ENCODE measurements around the gene MORC1.

MORC1 gene

DNA sequence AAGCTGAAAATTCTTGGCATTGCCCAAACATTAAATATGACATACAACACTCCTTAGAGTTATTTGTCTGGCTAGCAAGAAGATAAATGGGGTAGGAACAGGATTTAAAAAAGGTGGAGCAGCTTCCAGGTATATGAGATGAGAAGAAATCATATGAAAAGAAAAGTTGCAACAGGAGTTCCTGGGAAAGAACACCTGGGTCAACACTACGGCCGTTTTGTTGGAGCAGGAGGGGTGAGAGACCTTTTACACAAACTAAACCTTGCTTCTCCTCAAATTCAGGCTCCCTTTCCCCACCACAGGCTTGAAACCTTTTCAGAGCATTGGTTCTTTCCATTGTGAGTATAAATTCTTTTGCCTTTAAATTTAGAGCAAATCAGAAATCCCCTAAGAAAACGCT is 145.5 kb downstream of the MORC1 start:
- no peak overlapping the region for H3K27ac ChIP-seq (ENCODE audit: low read depth, low read length)
- H3K14ac ChIP-seq (ENCODE audit: low read length): no peak overlapping the region
- no peak overlapping the region for H2BK12ac ChIP-seq (ENCODE audit: low read length)
- H3K9ac ChIP-seq (ENCODE audit: low read length): no peak overlapping the region
- H2BK120ac ChIP-seq (ENCODE audit: insufficient read depth, low read length, poor library complexity): no peak overlapping the region
- H4K8ac ChIP-seq (ENCODE audit: low read depth, low read length): no peak overlapping the region
- H3K79me2 ChIP-seq (ENCODE audit: control insufficient read depth, insufficient read depth, low read length, poor library complexity): no peaks in the 10 kb centered on the region
- H3K4ac ChIP-seq (ENCODE audit: low read depth, low read length): no peak overlapping the region
- no peak for DNase-seq
- H3K36me3 ChIP-seq (ENCODE audit: control insufficient read depth in 1 of 2, insufficient read depth in 2 of 2, low read length in 2 of 2): no peaks in the 10 kb centered on the region
- no peak overlapping the region for H3K4me3 ChIP-seq (ENCODE audit: low read depth, low read length)
- no peaks in the 10 kb centered on the region for H3K9me3 ChIP-seq (ENCODE audit: insufficient read depth, low read depth, low read length)
- H4K12ac ChIP-seq (ENCODE audit: low read depth, low read length): no peak overlapping the region
- WGBS (ENCODE audit: extremely low coverage, insufficient coverage, insufficient read length): no CpG with 5 or more reads among the region's 3 CpGs
- no peak overlapping the region for H3K4me2 ChIP-seq (ENCODE audit: low read length)
- H3K79me1 ChIP-seq (ENCODE audit: low read length): no peaks in the 10 kb centered on the region
- no peaks in the 10 kb centered on the region for H3K27me3 ChIP-seq (ENCODE audit: insufficient read depth, low read length)
- H2BK5ac ChIP-seq (ENCODE audit: low read depth, low read length, poor library complexity): no peak overlapping the region
- no peak overlapping the region for H2AFZ ChIP-seq (ENCODE audit: insufficient read depth, low read length, poor library complexity)
- H2AK5ac ChIP-seq (ENCODE audit: low read length): no peak overlapping the region
- H3K18ac ChIP-seq (ENCODE audit: low read length): no peak overlapping the region
- H3K23ac ChIP-seq (ENCODE audit: low read length): no peak overlapping the region
- H3K4me1 ChIP-seq (ENCODE audit: control insufficient read depth in 1 of 2, insufficient read depth in 2 of 2, low read length in 2 of 2): no peaks in the 10 kb centered on the region
- no peak overlapping the region for H4K91ac ChIP-seq (ENCODE audit: low read depth, low read length)

DNA sequence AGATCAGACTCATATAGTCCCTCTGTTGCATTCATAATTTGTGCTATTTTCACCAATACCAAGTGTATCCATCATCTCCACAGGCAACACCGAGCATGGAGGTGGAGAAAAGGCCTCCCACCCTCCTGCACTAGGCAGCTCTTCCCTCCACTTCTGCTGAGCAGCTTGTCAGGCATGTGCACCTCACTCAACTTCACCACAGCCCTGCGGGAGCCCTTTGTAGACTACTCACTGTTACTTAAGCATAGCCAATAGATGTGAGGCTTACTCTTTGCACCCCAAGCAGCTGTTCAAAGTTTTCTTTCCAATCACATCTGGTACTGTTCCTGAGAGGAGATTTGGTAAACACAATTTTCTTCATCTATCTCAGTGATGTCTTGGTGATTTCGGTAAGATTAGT is 147.4 kb downstream of the MORC1 start:
- Histone ChIP-seq H2BK5ac (ENCODE audit: low read depth, low read length, poor library complexity) (no peak overlapping the region), H2BK12ac (ENCODE audit: low read length) (no peak overlapping the region), H4K91ac (ENCODE audit: low read depth, low read length) (no peak overlapping the region), H3K4me1 (ENCODE audit: control insufficient read depth in 1 of 2, insufficient read depth in 2 of 2, low read length in 2 of 2) (no peaks in the 10 kb centered on the region), H3K27me3 (ENCODE audit: insufficient read depth, low read length) (no peaks in the 10 kb centered on the region), H3K4me3 (ENCODE audit: low read depth, low read length) (no peak overlapping the region), H4K8ac (ENCODE audit: low read depth, low read length) (no peak overlapping the region), H3K4me2 (ENCODE audit: low read length) (no peak overlapping the region), H3K9ac (ENCODE audit: low read length) (no peak overlapping the region), H3K79me1 (ENCODE audit: low read length) (no peaks in the 10 kb centered on the region), H2AK5ac (ENCODE audit: low read length) (no peak overlapping the region), H2BK120ac (ENCODE audit: insufficient read depth, low read length, poor library complexity) (no peak overlapping the region), H3K4ac (ENCODE audit: low read depth, low read length) (no peak overlapping the region), H3K27ac (ENCODE audit: low read depth, low read length) (no peak overlapping the region), H3K9me3 (ENCODE audit: insufficient read depth, low read depth, low read length) (no peaks in the 10 kb centered on the region), H3K18ac (ENCODE audit: low read length) (no peak overlapping the region), H3K36me3 (ENCODE audit: control insufficient read depth in 1 of 2, insufficient read depth in 2 of 2, low read length in 2 of 2) (no peaks in the 10 kb centered on the region), H2AFZ (ENCODE audit: insufficient read depth, low read length, poor library complexity) (no peak overlapping the region), H3K23ac (ENCODE audit: low read length) (no peak overlapping the region), H3K14ac (ENCODE audit: low read length) (no peak overlapping the region), H4K12ac (ENCODE audit: low read depth, low read length) (no peak overlapping the region), H3K79me2 (ENCODE audit: control insufficient read depth, insufficient read depth, low read length, poor library complexity) (no peaks in the 10 kb centered on the region)
- no peak for DNase-seq
- no CpG with 5 or more reads among the region's 3 CpGs for WGBS (ENCODE audit: extremely low coverage, insufficient coverage, insufficient read length)

DNA sequence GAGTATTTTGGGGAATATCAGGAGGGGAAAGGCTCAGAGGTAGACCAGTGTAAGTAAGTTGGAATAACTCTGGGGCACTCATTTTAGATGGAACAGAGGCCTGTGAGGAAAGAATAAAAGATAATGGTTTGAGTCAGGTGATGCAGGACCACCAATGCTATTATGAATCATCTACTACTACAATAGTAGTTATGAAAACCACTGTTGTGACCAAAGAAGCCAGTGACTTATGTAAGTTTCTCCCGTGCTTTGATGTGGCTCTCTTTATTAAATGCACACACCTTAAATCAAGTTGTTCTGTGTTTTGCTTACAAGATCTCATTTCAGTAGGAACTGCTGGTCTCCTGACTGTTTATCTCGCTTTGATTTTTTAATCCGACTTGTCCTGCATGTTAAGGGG is 151.2 kb downstream of the MORC1 start:
- Histone ChIP-seq H3K18ac (ENCODE audit: low read length) (no peak overlapping the region), H2BK5ac (ENCODE audit: low read depth, low read length, poor library complexity) (no peak overlapping the region), H2BK120ac (ENCODE audit: insufficient read depth, low read length, poor library complexity) (no peak overlapping the region), H3K27me3 (ENCODE audit: insufficient read depth, low read length) (no peaks in the 10 kb centered on the region), H3K4ac (ENCODE audit: low read depth, low read length) (no peak overlapping the region), H3K4me2 (ENCODE audit: low read length) (no peak overlapping the region), H3K23ac (ENCODE audit: low read length) (no peak overlapping the region), H2AFZ (ENCODE audit: insufficient read depth, low read length, poor library complexity) (no peak overlapping the region), H3K9ac (ENCODE audit: low read length) (no peak overlapping the region), H3K36me3 (ENCODE audit: control insufficient read depth in 1 of 2, insufficient read depth in 2 of 2, low read length in 2 of 2) (no peaks in the 10 kb centered on the region), H3K79me2 (ENCODE audit: control insufficient read depth, insufficient read depth, low read length, poor library complexity) (no peaks in the 10 kb centered on the region), H3K4me3 (ENCODE audit: low read depth, low read length) (no peak overlapping the region), H2AK5ac (ENCODE audit: low read length) (no peak overlapping the region), H3K79me1 (ENCODE audit: low read length) (no peaks in the 10 kb centered on the region), H3K9me3 (ENCODE audit: insufficient read depth, low read depth, low read length) (no peaks in the 10 kb centered on the region), H2BK12ac (ENCODE audit: low read length) (no peak overlapping the region), H3K4me1 (ENCODE audit: control insufficient read depth in 1 of 2, insufficient read depth in 2 of 2, low read length in 2 of 2) (no peaks in the 10 kb centered on the region), H3K27ac (ENCODE audit: low read depth, low read length) (no peak overlapping the region), H4K8ac (ENCODE audit: low read depth, low read length) (no peak overlapping the region), H4K12ac (ENCODE audit: low read depth, low read length) (no peak overlapping the region), H3K14ac (ENCODE audit: low read length) (no peak overlapping the region), H4K91ac (ENCODE audit: low read depth, low read length) (no peak overlapping the region)
- no peak for DNase-seq
- WGBS (ENCODE audit: extremely low coverage, insufficient coverage, insufficient read length): no CpG with 5 or more reads among the region's 3 CpGs

DNA sequence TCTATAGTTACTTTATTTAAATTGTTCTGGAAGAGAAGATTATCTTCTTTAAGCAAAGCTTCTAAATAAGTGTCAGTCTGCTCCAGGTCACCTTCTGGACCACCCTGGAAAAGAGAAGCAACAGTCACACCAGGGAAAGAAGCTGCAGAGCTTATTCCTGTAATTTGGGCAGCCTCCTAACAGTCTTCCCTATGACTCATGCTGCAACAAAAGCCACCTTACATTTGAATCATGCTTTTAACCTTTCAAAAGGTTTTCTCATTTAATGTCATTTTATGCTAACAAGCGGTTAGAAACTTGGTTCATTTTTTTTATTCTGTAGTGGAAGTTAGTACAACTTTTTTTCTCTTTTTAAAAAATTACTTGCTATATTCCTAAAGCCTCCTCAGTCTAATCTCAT is 158.9 kb downstream of the MORC1 start:
- Histone ChIP-seq H3K27me3 (ENCODE audit: insufficient read depth, low read length) (no peaks in the 10 kb centered on the region), H2BK120ac (ENCODE audit: insufficient read depth, low read length, poor library complexity) (no peak overlapping the region), H4K91ac (ENCODE audit: low read depth, low read length) (no peak overlapping the region), H3K4me1 (ENCODE audit: control insufficient read depth in 1 of 2, insufficient read depth in 2 of 2, low read length in 2 of 2) (no peaks in the 10 kb centered on the region), H3K9ac (ENCODE audit: low read length) (no peak overlapping the region), H3K18ac (ENCODE audit: low read length) (no peak overlapping the region), H3K4me3 (ENCODE audit: low read depth, low read length) (no peak overlapping the region), H3K4me2 (ENCODE audit: low read length) (no peak overlapping the region), H3K27ac (ENCODE audit: low read depth, low read length) (no peak overlapping the region), H3K14ac (ENCODE audit: low read length) (no peak overlapping the region), H3K79me2 (ENCODE audit: control insufficient read depth, insufficient read depth, low read length, poor library complexity) (no peaks in the 10 kb centered on the region), H3K36me3 (ENCODE audit: control insufficient read depth in 1 of 2, insufficient read depth in 2 of 2, low read length in 2 of 2) (no peaks in the 10 kb centered on the region), H2AK5ac (ENCODE audit: low read length) (no peak overlapping the region), H2BK5ac (ENCODE audit: low read depth, low read length, poor library complexity) (no peak overlapping the region), H3K23ac (ENCODE audit: low read length) (no peak overlapping the region), H2AFZ (ENCODE audit: insufficient read depth, low read length, poor library complexity) (no peak overlapping the region), H3K4ac (ENCODE audit: low read depth, low read length) (no peak overlapping the region), H4K8ac (ENCODE audit: low read depth, low read length) (no peak overlapping the region), H3K79me1 (ENCODE audit: low read length) (no peaks in the 10 kb centered on the region), H3K9me3 (ENCODE audit: insufficient read depth, low read depth, low read length) (no peaks in the 10 kb centered on the region), H2BK12ac (ENCODE audit: low read length) (no peak overlapping the region), H4K12ac (ENCODE audit: low read depth, low read length) (no peak overlapping the region)
- no CpG with 5 or more reads among the region's 1 CpG for WGBS (ENCODE audit: extremely low coverage, insufficient coverage, insufficient read length)
- no peak for DNase-seq
